Gastrocnemius medialis (tissue), 4 donors: Measurements from ENCODE around the gene ENOSF1.
A peak's percentile ranks its signal among the peaks of the same experiment; 100 is the strongest.

ENCODE experiments used
- CTCF ChIP-seq, 5 experiments: fragments of 450-650 bp in 3 of 5; fragments of 200-600 bp in 2 of 5; sonication (generic) in 2 of 5; IDR thresholded peaks in 4 of 5; conservative IDR thresholded peaks in 1 of 5; 1 replicate in 4 of 5; 2 replicates in 1 of 5; pipeline ENCODE4 v1.5.1; 2016 to 2019; ENCODE audit warnings: antibody characterized with exemption in 5 of 5, mild to moderate bottlenecking in 3 of 5, moderate library complexity in 3 of 5
- POLR2A ChIP-seq, 2 donors: fragments of 450-650 bp; IDR thresholded peaks; one replicate each; pipeline ENCODE4 v1.6.1; 2017; ENCODE audit warnings: antibody characterized with exemption in 2 of 2, mild to moderate bottlenecking in 2 of 2, moderate library complexity in 2 of 2

GRCh38 chr18:623761-624620 lies 88.4 kb downstream of the ENOSF1 start:
- no peak for TF ChIP-seq POLR2A (IDR thresholded peaks at IDR 0.05)
- TF ChIP-seq CTCF (IDR thresholded peaks at IDR 0.05 in 4 of 5, conservative IDR thresholded peaks at IDR 0.05 in 1 of 5) = peak in 4 of 5 experiments; percentile 24 to 58 (median 40)
